H1 (cell line): ENCODE measurements around the gene PNRC2. TPM values are rescaled to one million over a fixed set of nuclear protein-coding genes. Genes with fewer than 3 reads are reported as not detected.

Experiments
- CTCF ChIA-PET: fragments of 300-600 bp; sonication (Branson Sonifier 250); formaldehyde crosslinking; loops from one replicate; lab custom pipeline; 2021; ENCODE audit not compliant: partially characterized antibody; lab: Charles Lee
- POLR2A ChIA-PET: fragments of 300-600 bp; sonication (Branson Sonifier 250); formaldehyde crosslinking; loops from one replicate; lab custom pipeline; 2021; ENCODE audit warnings: inconsistent platforms; ENCODE audit not compliant: partially characterized antibody; lab: Charles Lee
- DNase-seq, 2 experiments: peaks; one replicate each; pipeline versions ENCODE4 v3.0.0 to v3.0.0-alpha.2; 2010 to 2022; ENCODE audit warnings: low spot score in 2 of 2, low read depth in 1 of 2, mixed read lengths in 1 of 2
- FAIRE-seq: peaks from 2 replicates; lab custom pipeline; 2011; peaks lifted over from hg19 to GRCh38; lab: Jason Lieb, UNC
- H2AFZ ChIP-seq: 2 replicates; pipeline ENCODE4 v1.8.1; 2012; ENCODE audit warnings: low read length, inconsistent platforms
- H2AK5ac ChIP-seq: 2 replicates; pipeline ENCODE4 v1.6.1; 2013; ENCODE audit warnings: low read depth, low read length
- H2BK120ac ChIP-seq: replicated peaks from 2 replicates; pipeline ENCODE3; 2013; ENCODE audit warnings: low read depth, low read length, inconsistent platforms
- H2BK12ac ChIP-seq: 2 replicates; pipeline ENCODE4 v1.6.1; 2013; ENCODE audit warnings: low read depth, low read length
- H2BK15ac ChIP-seq: 2 replicates; pipeline ENCODE4 v1.6.1; 2013; ENCODE audit warnings: low read length
- H2BK20ac ChIP-seq: 2 replicates; pipeline ENCODE4 v1.6.1; 2013; ENCODE audit warnings: low read length
- H2BK5ac ChIP-seq: 2 replicates; pipeline ENCODE4 v1.6.1; 2013; ENCODE audit warnings: low read depth, low read length
- H3K14ac ChIP-seq: 2 replicates; pipeline ENCODE4 v1.6.1; 2013; ENCODE audit warnings: inconsistent platforms; ENCODE audit not compliant: insufficient read length
- H3K18ac ChIP-seq: 2 replicates; pipeline ENCODE4 v1.6.1; 2013; ENCODE audit warnings: low read length; ENCODE audit errors: extremely low read depth
- H3K23ac ChIP-seq: 2 replicates; pipeline ENCODE4 v1.6.1; 2013; ENCODE audit warnings: inconsistent platforms; ENCODE audit not compliant: insufficient read length
- H3K23me2 ChIP-seq: 2 replicates; pipeline ENCODE4 v1.6.1; 2013; ENCODE audit warnings: low read depth, low read length
- H3K27ac ChIP-seq: 2 replicates; pipeline ENCODE4 v1.6.1; 2011; ENCODE audit warnings: low read depth, low read length, inconsistent platforms
- H3K27me3 ChIP-seq, 4 experiments: replicated peaks in 1 of 4; 1 replicate in 1 of 4; 2 replicates in 3 of 4; pipeline versions ENCODE4 v1.6.1 to v1.8.1; 2011 to 2013; ENCODE audit warnings: low read length in 3 of 4, mild to moderate bottlenecking in 3 of 4, inconsistent platforms in 2 of 4, mixed read lengths in 2 of 4, moderate library complexity in 1 of 4; ENCODE audit not compliant: control insufficient read depth in 3 of 4, insufficient read depth in 3 of 4; ENCODE audit errors: extremely low read depth in 1 of 4
- H3K36me3 ChIP-seq, 4 experiments: 2 replicates each; pipeline versions ENCODE4 v1.6.1 to v1.8.1; 2011 to 2013; ENCODE audit warnings: mild to moderate bottlenecking in 4 of 4, low read length in 3 of 4, moderate library complexity in 2 of 4, control low read depth in 1 of 4, inconsistent platforms in 1 of 4; ENCODE audit not compliant: insufficient read depth in 4 of 4, control insufficient read depth in 2 of 4
- H3K4ac ChIP-seq: replicated peaks from 2 replicates; pipeline ENCODE3; 2013; ENCODE audit warnings: low read length, low read depth, mixed read lengths, inconsistent platforms; ENCODE audit not compliant: insufficient read length
- H3K4me1 ChIP-seq, 4 experiments: replicated peaks in 1 of 4; 1 replicate in 1 of 4; 2 replicates in 3 of 4; pipeline versions ENCODE4 v1.6.1 to v1.8.1; 2011 to 2013; ENCODE audit warnings: low read length in 3 of 4, inconsistent platforms in 2 of 4, mixed read lengths in 1 of 4; ENCODE audit not compliant: insufficient read depth in 4 of 4, control insufficient read depth in 3 of 4
- H3K4me2 ChIP-seq, 2 experiments: 2 replicates each; pipeline versions ENCODE4 v1.6.1 to v1.8.1; 2011 to 2013; ENCODE audit warnings: low read depth in 2 of 2, low read length in 2 of 2, control low read depth in 1 of 2, inconsistent platforms in 1 of 2, mild to moderate bottlenecking in 1 of 2; ENCODE audit not compliant: insufficient read depth in 1 of 2
- H3K4me3 ChIP-seq, 4 experiments: fragments of 200-600, 300-600 bp in 1 of 4; sonication (generic), shearing (Covaris generic), sonication (Bioruptor Twin) in 1 of 4; 2 replicates each; pipeline versions ENCODE4 v1.5.1 to v1.8.1; 2011 to 2016; ENCODE audit warnings: low read length in 4 of 4, low read depth in 3 of 4, control low read depth in 2 of 4, inconsistent platforms in 2 of 4, mild to moderate bottlenecking in 2 of 4, mixed read lengths in 1 of 4, moderate library complexity in 1 of 4; ENCODE audit not compliant: insufficient read depth in 2 of 4; ENCODE audit errors: extremely low read depth in 1 of 4
- H3K56ac ChIP-seq: replicated peaks from 2 replicates; pipeline ENCODE3; 2013; ENCODE audit warnings: low read depth, mild to moderate bottlenecking, mixed read lengths, low read length, inconsistent platforms; ENCODE audit not compliant: insufficient read length
- H3K79me1 ChIP-seq: 2 replicates; pipeline ENCODE4 v1.6.1; 2013; ENCODE audit warnings: low read depth, low read length, control low read depth
- H3K79me2 ChIP-seq, 2 experiments: 2 replicates each; pipeline versions ENCODE4 v1.6.1 to v1.8.1; 2012 to 2013; ENCODE audit warnings: low read length in 2 of 2, mild to moderate bottlenecking in 2 of 2, inconsistent platforms in 1 of 2; ENCODE audit not compliant: insufficient read depth in 2 of 2, control insufficient read depth in 1 of 2
- H3K9ac ChIP-seq, 4 experiments: replicated peaks in 1 of 4; 1 replicate in 1 of 4; 2 replicates in 3 of 4; pipeline versions ENCODE4 v1.6.1 to v1.8.1; 2011 to 2013; ENCODE audit warnings: low read depth in 3 of 4, low read length in 3 of 4, control low read depth in 2 of 4, mild to moderate bottlenecking in 2 of 4, moderate library complexity in 2 of 4, inconsistent platforms in 1 of 4; ENCODE audit errors: extremely low read depth in 1 of 4
- H3K9me3 ChIP-seq, 2 experiments: 2 replicates each; pipeline versions ENCODE4 v1.6.1 to v1.8.1; 2012 to 2013; ENCODE audit warnings: mild to moderate bottlenecking in 2 of 2, moderate library complexity in 2 of 2, control low read depth in 1 of 2, inconsistent platforms in 1 of 2, low read depth in 1 of 2, low read length in 1 of 2, mixed read lengths in 1 of 2; ENCODE audit not compliant: insufficient read depth in 2 of 2
- H4K20me1 ChIP-seq, 2 experiments: replicated peaks in 1 of 2; 2 replicates each; pipeline versions ENCODE3 to v1.8.1; 2011 to 2013; ENCODE audit warnings: inconsistent platforms in 2 of 2, low read length in 2 of 2, mild to moderate bottlenecking in 1 of 2; ENCODE audit not compliant: insufficient read depth in 2 of 2, control insufficient read depth in 1 of 2
- H4K5ac ChIP-seq: 2 replicates; pipeline ENCODE4 v1.6.1; 2013; ENCODE audit warnings: low read length, low read depth, mixed read lengths, inconsistent platforms; ENCODE audit not compliant: insufficient read length
- H4K8ac ChIP-seq: 2 replicates; pipeline ENCODE4 v1.8.0; 2013; ENCODE audit warnings: mild to moderate bottlenecking, moderate library complexity, low read length, inconsistent platforms; ENCODE audit not compliant: insufficient read depth; ENCODE audit errors: extremely low read depth
- H4K91ac ChIP-seq: replicated peaks from 2 replicates; pipeline ENCODE3; 2013; ENCODE audit warnings: low read length, mixed read lengths, inconsistent platforms; ENCODE audit not compliant: insufficient read length
- PHF8 ChIP-seq: fragments of 200-600 bp; sonication (generic); conservative IDR thresholded peaks from 2 replicates; pipeline ENCODE4 v1.7.1; 2012; ENCODE audit warnings: low read depth, mild to moderate bottlenecking, inconsistent platforms, low read length, moderate library complexity
- POLR2A ChIP-seq, 2 experiments: IDR thresholded peaks; 1 replicate in 1 of 2; 2 replicates in 1 of 2; pipeline ENCODE4 v1.6.1; 2011; ENCODE audit warnings: low read depth in 2 of 2, low read length in 2 of 2, mild to moderate bottlenecking in 2 of 2; ENCODE audit errors: control extremely low read depth in 1 of 2
- SIN3A ChIP-seq, 2 experiments: IDR thresholded peaks in 1 of 2; conservative IDR thresholded peaks in 1 of 2; 2 replicates each; pipeline ENCODE4 v1.6.1; 2011 to 2012; ENCODE audit warnings: low read length in 2 of 2, improper control_type of control experiment in 1 of 2, low read depth in 1 of 2, mild to moderate bottlenecking in 1 of 2
- SP2 ChIP-seq: IDR thresholded peaks from 2 replicates; pipeline ENCODE4 v1.6.1; 2012; ENCODE audit warnings: mild to moderate bottlenecking, low read length, inconsistent platforms
- SP4 ChIP-seq: IDR thresholded peaks from 2 replicates; pipeline ENCODE4 v1.6.1; 2012; ENCODE audit warnings: low read length, inconsistent platforms
- WGBS, 2 experiments: shearing (Covaris generic) in 1 of 2; methylation state at CpG; one replicate each; pipeline versions ENCODE4 v1.1.6 to v1.1.7; 2013 to 2015; ENCODE audit warnings: low lambda C conversion rate in 2 of 2, mixed read lengths in 2 of 2, inconsistent platforms in 1 of 2, low coverage in 1 of 2, missing lambda C conversion rate in 1 of 2; ENCODE audit not compliant: insufficient replicate concordance in 2 of 2, insufficient coverage in 1 of 2, insufficient read length in 1 of 2; ENCODE audit errors: extremely low coverage in 1 of 2, missing lambda C conversion rate in 1 of 2; 5-methylcytosine and 5-hydroxymethylcytosine counted together
- polyA plus RNA-seq, 7 experiments: library from polyadenylated mRNA; depleted of rRNA in 3 of 7; stranded (reverse) in 5 of 7; unstranded in 2 of 7; fragments of >200 nt in 5 of 7; fragments of 200-250 nt in 2 of 7; gene quantifications; 1 replicate in 5 of 7; 2 replicates in 1 of 7; 4 replicates in 1 of 7; pipeline versions ENCODE4 v1.2.1 to v1.2.3, GENCODE V29; 2011 to 2013; ENCODE audit warnings: missing spikeins in 2 of 7, mixed read lengths in 2 of 7
- total RNA-seq: library from RNA; stranded (reverse); fragmentation: NEBNext Ultra II Directional; extraction: Animal tissue kit (Norgen Biotek cat#: 25700); gene quantifications from 2 replicates; pipeline ENCODE4 v1.2.1, GENCODE V29; 2021

The PNRC2 gene
- total and polyA plus RNA-seq, 2 of the 8 experiments (the other 6 are each of a cell fraction or from before 2014, with no cell fraction given) = 57.5 to 147 TPM

- peaks cover 0 to 6% of the 10 kb centered on the region in 2 experiments for H4K20me1 ChIP-seq
- no peak overlapping the region for H3K18ac ChIP-seq
- H3K9ac ChIP-seq = no peak overlapping the region
- H4K5ac ChIP-seq = no peak overlapping the region
- no peak overlapping the region for H2BK12ac ChIP-seq
- no peak overlapping the region for H2BK15ac ChIP-seq
- H3K23ac ChIP-seq = no peak overlapping the region
- H2BK20ac ChIP-seq = no peak overlapping the region
- H3K9me3 ChIP-seq = no peaks in the 10 kb centered on the region
- no peaks in the 10 kb centered on the region for H3K27me3 ChIP-seq
- H3K4me3 ChIP-seq = no peak overlapping the region
- TF ChIP-seq POLR2A (IDR thresholded peaks at IDR 0.05; ENCODE audit: control extremely low read depth in 1 of 2, low read depth in 2 of 2, low read length in 2 of 2) = peak; percentile 17 to 65
- no peak for TF ChIP-seq SIN3A (conservative IDR thresholded peaks at IDR 0.05 in 1 of 2, IDR thresholded peaks at IDR 0.05 in 1 of 2; ENCODE audit: low read depth in 1 of 2, low read length in 2 of 2)
- TF ChIP-seq SP2 = no peak
- no peak for TF ChIP-seq PHF8
- TF ChIP-seq SP4 = no peak
- H2AFZ ChIP-seq = no peak overlapping the region
- no peak overlapping the region for H3K56ac ChIP-seq
- WGBS, 2 experiments = 92% methylated on average over 1 of the region's 1 CpG; no CpG with 5 or more reads in 1 of the 2 experiments
- H3K4me2 ChIP-seq = no peak overlapping the region
- no peak overlapping the region for H4K91ac ChIP-seq
- H3K14ac ChIP-seq = no peak overlapping the region
- no peak overlapping the region for H3K27ac ChIP-seq
- no peak overlapping the region for H4K8ac ChIP-seq
- H2BK5ac ChIP-seq = no peak overlapping the region
- peaks cover 0 to 23% of the 10 kb centered on the region in 2 experiments; a peak in 2 of 4 replicates for H3K79me2 ChIP-seq
- H3K36me3 ChIP-seq = peaks cover 2 to 63% (median 16%) of the 10 kb centered on the region in 4 experiments; a peak in 6 of 8 replicates
- no peaks in the 10 kb centered on the region for H3K79me1 ChIP-seq
- ChIA-PET CTCF (interaction anchor here (0.6 to 2.9 kb wide), 3 partner anchors 64 to 238 kb away, joined by 3 to 9 read pairs (median 3); no protein-coding TSS in a partner anchor), POLR2A (interaction anchor here (0.7 to 16.6 kb wide), 7 partner anchors 14 to 188 kb away, joined by 3 to 267 read pairs (median 4); partner anchors contain the start of gene SRSF10)
- H2AK5ac ChIP-seq = no peak overlapping the region
- H2BK120ac ChIP-seq = no peak overlapping the region
- no peak for FAIRE-seq
- no peak overlapping the region for H3K4ac ChIP-seq
- peaks cover 4% of the 10 kb centered on the region for H3K23me2 ChIP-seq
- no peak for DNase-seq
- H3K4me1 ChIP-seq = peaks cover under 1 to 3% (median 2%) of the 10 kb centered on the region in 4 experiments; a peak in 5 of 7 replicates
Measured at GRCh38 chr1:23963617-23964234, 4.1 kb downstream of the PNRC2 start.
